ENCODE measurements around the gene PTPRM.

Gene PTPRM

GRCh38 chr18:8333961-8334360 is 766.8 kb downstream of the PTPRM start (continued):
- no peak for TF ChIP-seq ZNF518A (tag by site-specific recombination; conservative IDR thresholded peaks at IDR 0.05; ENCODE audit: low read depth)

- TF ChIP-seq ZNF223 (tag by site-specific recombination; IDR thresholded peaks at IDR 0.05) (no peak), ZNF621 (tag by site-specific recombination; IDR thresholded peaks at IDR 0.05) (no peak), ZNF518A (tag by site-specific recombination; conservative IDR thresholded peaks at IDR 0.05; ENCODE audit: low read depth) (no peak), ZNF350 (tag by site-specific recombination; IDR thresholded peaks at IDR 0.05) (no peak), ZNF585B (tag by site-specific recombination; IDR thresholded peaks at IDR 0.05) (no peak), SETDB1 (IDR thresholded peaks at IDR 0.05; ENCODE audit: insufficient read length, low read length) (no peak), ZSCAN16 (tag by site-specific recombination; IDR thresholded peaks at IDR 0.05) (no peak), ZNF146 (tag by site-specific recombination; IDR thresholded peaks at IDR 0.05) (no peak), SALL2 (tag by site-specific recombination; IDR thresholded peaks at IDR 0.05; ENCODE audit: borderline replicate concordance) (no peak), ZNF133 (tag by site-specific recombination; IDR thresholded peaks at IDR 0.05) (no peak), ZNF404 (tag by site-specific recombination; IDR thresholded peaks at IDR 0.05) (no peak), ZNF600 (tag by site-specific recombination; IDR thresholded peaks at IDR 0.05) (no peak), WT1 (tag by site-specific recombination; IDR thresholded peaks at IDR 0.05) (no peak)
- Histone ChIP-seq H3K9me3 (ENCODE audit: control insufficient read depth, insufficient read depth, low read depth, low read length) (no peaks in the 10 kb centered on the region), H3K27ac (ENCODE audit: extremely low read depth, low read depth, low read length) (no peak overlapping the region), H3K4me1 (ENCODE audit: control insufficient read depth, insufficient read depth, low read length) (no peaks in the 10 kb centered on the region), H3K36me3 (ENCODE audit: control insufficient read depth in 2 of 2, insufficient read depth in 1 of 2, low read length in 2 of 2) (no peaks in the 10 kb centered on the region), H3K4me3 (ENCODE audit: low read depth, low read length) (no peak overlapping the region)
- ChIA-PET POLR2A (no interaction called here), CTCF (interaction anchor here (0.6 kb wide), 1 partner anchor 220 kb away, joined by 3 read pairs; no protein-coding TSS in a partner anchor)
Measured at GRCh38 chr18:8337211-8337610, 770.1 kb downstream of the PTPRM start.

- ChIA-PET POLR2A (no interaction called here), CTCF (interaction anchor here (0.5 kb wide), 1 partner anchor 424 kb away, joined by 5 read pairs; no protein-coding TSS in a partner anchor)
- Histone ChIP-seq H3K4me3 (ENCODE audit: low read depth, low read length) (no peak overlapping the region), H3K9me3 (ENCODE audit: control insufficient read depth, insufficient read depth, low read depth, low read length) (no peaks in the 10 kb centered on the region), H3K27ac (ENCODE audit: extremely low read depth, low read depth, low read length) (no peak overlapping the region), H3K4me1 (ENCODE audit: control insufficient read depth, insufficient read depth, low read length) (no peaks in the 10 kb centered on the region), H3K36me3 (ENCODE audit: control insufficient read depth in 2 of 2, insufficient read depth in 1 of 2, low read length in 2 of 2) (no peaks in the 10 kb centered on the region)
- TF ChIP-seq ZNF335 (tag by site-specific recombination; conservative IDR thresholded peaks at IDR 0.05), result no peak
- no peak for TF ChIP-seq PATZ1 (tag by site-specific recombination; IDR thresholded peaks at IDR 0.05)
- no peak for TF ChIP-seq ZNF518A (tag by site-specific recombination; conservative IDR thresholded peaks at IDR 0.05; ENCODE audit: low read depth)
- no peak for TF ChIP-seq ZNF2 (tag by site-specific recombination; IDR thresholded peaks at IDR 0.05)
Measured at GRCh38 chr18:8339210-8339609, 772.1 kb downstream of the PTPRM start.

Measured in HEK293 (cell line).